IMR-90 (cell line): Measurements from ENCODE around the gene PCED1B. TPM values are rescaled to one million over a fixed set of nuclear protein-coding genes. Genes with fewer than 3 reads are reported as not detected.

ENCODE experiments used
- ATAC-seq: fragments of 200-7000 bp; cut with Tn5 transposase; 2 replicates; pipeline ENCODE4 v1.9.1; 2020; ENCODE audit warnings: low read depth, mild to moderate bottlenecking, moderate library complexity
- BruUV-seq: library from RNA; stranded (reverse); fragments of 400-500 nt; replicated peaks from 2 replicates; lab custom pipeline; 2021; lab: Mats Ljungman, UMichigan
- CTCF ChIA-PET: fragments of 300-600 bp; formaldehyde crosslinking; extraction: SDS; loops from one replicate; lab custom pipeline; 2021; ENCODE audit warnings: antibody characterized with exemption; lab: Yijun Ruan, JAX
- POLR2A ChIA-PET: fragments of 300-600 bp; sonication (Branson Sonifier 250); formaldehyde crosslinking; loops from one replicate; lab custom pipeline; 2022; ENCODE audit warnings: antibody characterized with exemption; ENCODE audit not compliant: unreplicated experiment; lab: Charles Lee
- DNase-seq: peaks from one replicate; pipeline ENCODE4 v3.0.0; 2013
- H2AFZ ChIP-seq: replicated peaks from 2 replicates; pipeline ENCODE3; 2013; ENCODE audit warnings: low read length, mild to moderate bottlenecking; ENCODE audit not compliant: poor library complexity
- H2AK5ac ChIP-seq: 2 replicates; pipeline ENCODE4 v1.6.1; 2013; ENCODE audit warnings: low read depth, low read length, inconsistent platforms
- H2AK9ac ChIP-seq: replicated peaks from 2 replicates; pipeline ENCODE3; 2013; ENCODE audit warnings: mild to moderate bottlenecking, low read depth, low read length, moderate library complexity; ENCODE audit not compliant: poor library complexity
- H2BK120ac ChIP-seq: 2 replicates; pipeline ENCODE4 v1.6.1; 2013; ENCODE audit warnings: low read depth, low read length, inconsistent platforms
- H2BK15ac ChIP-seq: 3 replicates; pipeline ENCODE4 v1.6.1; 2013; ENCODE audit warnings: low read depth, low read length, inconsistent platforms
- H2BK20ac ChIP-seq: 2 replicates; pipeline ENCODE4 v1.6.1; 2013; ENCODE audit warnings: low read depth, mild to moderate bottlenecking, inconsistent platforms, low read length, moderate library complexity
- H2BK5ac ChIP-seq: 2 replicates; pipeline ENCODE4 v1.6.1; 2013; ENCODE audit warnings: mild to moderate bottlenecking, low read depth, low read length, inconsistent platforms; ENCODE audit not compliant: poor library complexity, severe bottlenecking
- H3K14ac ChIP-seq: replicated peaks from 2 replicates; pipeline ENCODE4 v1.6.1; 2013; ENCODE audit warnings: low read depth, low read length, inconsistent platforms
- H3K18ac ChIP-seq: 2 replicates; pipeline ENCODE4 v1.6.1; 2013; ENCODE audit warnings: low read depth, low read length, control low read depth
- H3K23ac ChIP-seq: 2 replicates; pipeline ENCODE4 v1.6.1; 2013; ENCODE audit warnings: low read depth, low read length, inconsistent platforms
- H3K27ac ChIP-seq: 2 replicates; pipeline ENCODE4 v1.5.1; 2013; ENCODE audit warnings: mild to moderate bottlenecking, control low read depth, low read length; ENCODE audit not compliant: insufficient read depth
- H3K27me3 ChIP-seq: 2 replicates; pipeline ENCODE4 v1.6.1; 2013; ENCODE audit warnings: low read length; ENCODE audit not compliant: control insufficient read depth, insufficient read depth
- H3K36me3 ChIP-seq: 2 replicates; pipeline ENCODE4 v1.6.1; 2013; ENCODE audit warnings: low read length, mixed read lengths; ENCODE audit not compliant: control insufficient read depth, insufficient read depth
- H3K4ac ChIP-seq: 2 replicates; pipeline ENCODE4 v1.6.1; 2013; ENCODE audit warnings: low read depth, low read length, inconsistent platforms
- H3K4me1 ChIP-seq: 2 replicates; pipeline ENCODE4 v1.6.1; 2013; ENCODE audit warnings: low read length, mixed read lengths; ENCODE audit not compliant: control insufficient read depth, insufficient read depth
- H3K4me2 ChIP-seq: 2 replicates; pipeline ENCODE4 v1.6.1; 2013; ENCODE audit warnings: low read depth, mild to moderate bottlenecking, control low read depth, low read length, moderate library complexity
- H3K4me3 ChIP-seq: 2 replicates; pipeline ENCODE4 v1.5.1; 2013; ENCODE audit warnings: low read depth, mild to moderate bottlenecking, control low read depth, low read length, moderate library complexity; ENCODE audit not compliant: insufficient read depth
- H3K56ac ChIP-seq: 2 replicates; pipeline ENCODE4 v1.6.1; 2013; ENCODE audit warnings: low read length, inconsistent platforms; ENCODE audit not compliant: insufficient read depth; ENCODE audit errors: extremely low read depth
- H3K79me1 ChIP-seq, 2 experiments: 2 replicates each; pipeline ENCODE4 v1.6.1; 2013; ENCODE audit warnings: low read length in 2 of 2, inconsistent platforms in 1 of 2, low read depth in 1 of 2
- H3K9ac ChIP-seq: 2 replicates; pipeline ENCODE4 v1.6.1; 2013; ENCODE audit warnings: low read depth, low read length, control low read depth
- H3K9me1 ChIP-seq: 2 replicates; pipeline ENCODE4 v1.6.1; 2013; ENCODE audit warnings: low read length, inconsistent platforms; ENCODE audit not compliant: insufficient read depth
- H3K9me3 ChIP-seq: 2 replicates; pipeline ENCODE4 v1.6.1; 2013; ENCODE audit warnings: low read length; ENCODE audit not compliant: control insufficient read depth, insufficient read depth
- H4K20me1 ChIP-seq: 2 replicates; pipeline ENCODE4 v1.6.1; 2013; ENCODE audit warnings: low read length, inconsistent platforms; ENCODE audit not compliant: insufficient read depth
- H4K5ac ChIP-seq: 2 replicates; pipeline ENCODE4 v1.6.1; 2013; ENCODE audit warnings: mild to moderate bottlenecking, low read depth, low read length, control low read depth
- H4K8ac ChIP-seq, 2 experiments: 2 replicates each; pipeline ENCODE4 v1.6.1; 2013; ENCODE audit warnings: low read depth in 2 of 2, low read length in 2 of 2, control low read depth in 1 of 2, inconsistent platforms in 1 of 2
- H4K91ac ChIP-seq: 2 replicates; pipeline ENCODE4 v1.6.1; 2013; ENCODE audit warnings: low read depth, low read length, inconsistent platforms; ENCODE audit not compliant: insufficient read depth
- BHLHE40 ChIP-seq: fragments of 150-350 bp; IDR thresholded peaks from 2 replicates; pipeline ENCODE4 v1.6.1; 2016; ENCODE audit warnings: mild to moderate bottlenecking, low read depth, low read length
- CEBPB ChIP-seq: IDR thresholded peaks from 2 replicates; pipeline ENCODE4 v1.6.1; 2012; ENCODE audit warnings: low read depth, low read length, improper control_type of control experiment
- CHD1 ChIP-seq: IDR thresholded peaks from 2 replicates; pipeline ENCODE4 v1.6.1; 2012; ENCODE audit warnings: low read depth, low read length, improper control_type of control experiment
- FOS ChIP-seq: fragments of 150-350 bp; IDR thresholded peaks from 2 replicates; pipeline ENCODE4 v1.6.1; 2016; ENCODE audit warnings: low read depth, low read length
- MAFK ChIP-seq: IDR thresholded peaks from 2 replicates; pipeline ENCODE4 v1.6.1; 2012; ENCODE audit warnings: low read depth, low read length, improper control_type of control experiment
- MXI1 ChIP-seq: IDR thresholded peaks from 2 replicates; pipeline ENCODE4 v1.6.1; 2012; ENCODE audit warnings: low read depth, mild to moderate bottlenecking, low read length, moderate library complexity, borderline replicate concordance
- NFE2L2 ChIP-seq: fragments of 150-350 bp; IDR thresholded peaks from 2 replicates; pipeline ENCODE4 v1.6.1; 2016; ENCODE audit warnings: low read depth, mild to moderate bottlenecking, low read length
- POLR2A ChIP-seq: IDR thresholded peaks from 2 replicates; pipeline ENCODE4 v1.6.1; 2012; ENCODE audit warnings: mild to moderate bottlenecking, low read depth, low read length
- RAD21 ChIP-seq: IDR thresholded peaks from 2 replicates; pipeline ENCODE4 v1.6.1; 2012; ENCODE audit warnings: low read length, improper control_type of control experiment
- RCOR1 ChIP-seq: IDR thresholded peaks from 2 replicates; pipeline ENCODE4 v1.6.1; 2012; ENCODE audit warnings: mild to moderate bottlenecking, low read length, improper control_type of control experiment; ENCODE audit not compliant: insufficient replicate concordance
- RFX5 ChIP-seq: IDR thresholded peaks from 2 replicates; pipeline ENCODE4 v1.8.0; 2012; ENCODE audit warnings: low read depth, mild to moderate bottlenecking, low read length, moderate library complexity
- WGBS, 2 experiments: methylation state at CpG; one replicate each; pipeline versions ENCODE4 v1.1.5 to v1.1.7; 2013; ENCODE audit warnings: missing lambda C conversion rate in 2 of 2; ENCODE audit not compliant: insufficient read length in 1 of 2; ENCODE audit errors: extremely low coverage in 2 of 2; 5-methylcytosine and 5-hydroxymethylcytosine counted together
- dilution Hi-C: fragments of 300-500 bp; cut with HindIII; formaldehyde crosslinking; loops from one replicate; pipeline ENCODE4 v1.14.3; 2018; ENCODE audit warnings: low sequenced_read_pairs; ENCODE audit not compliant: unreplicated experiment
- in situ Hi-C: fragments of 300-500 bp; cut with MboI; formaldehyde crosslinking; loops from 3 replicates; pipeline ENCODE4 v1.14.3; 2019; ENCODE audit warnings: low sequenced_read_pairs, inconsistent platforms, mixed read lengths
- intact Hi-C: fragments of 100-400 bp; cut with micrococcal nuclease; formaldehyde crosslinking; loops from 2 replicates; pipeline ENCODE4 v1.10.0; 2022
- polyA plus RNA-seq, 3 experiments: library from polyadenylated mRNA; depleted of rRNA; stranded (reverse); fragments of >200 nt; gene quantifications; 2 replicates each; pipeline ENCODE4 v1.2.3, GENCODE V29; 2012; ENCODE audit warnings: low replicate concordance in 1 of 3
- total RNA-seq: library from RNA; depleted of rRNA; stranded (reverse); fragments of >200 nt; gene quantifications from 2 replicates; pipeline ENCODE4 v1.2.3, GENCODE V29; 2012
- TF ChIP-seq, protein P1 (sequence below): fragments of 150-350 bp; IDR thresholded peaks from 2 replicates; pipeline ENCODE4 v1.6.1; 2016; ENCODE audit warnings: low read depth, mild to moderate bottlenecking, low read length, moderate library complexity, borderline replicate concordance
- TF ChIP-seq, protein P2 (sequence below): fragments of 150-350 bp; IDR thresholded peaks from 2 replicates; pipeline ENCODE4 v1.6.1; 2017; ENCODE audit warnings: mild to moderate bottlenecking, antibody characterized with exemption, low read length, low read depth

PCED1B gene
- total and polyA plus RNA-seq, 2 of the 4 experiments (the other 2 are of a cell fraction): 0.36 to 2.6 TPM

- Histone ChIP-seq H3K9ac (no peak overlapping the region), H3K4me1 (peaks cover 17% of the 10 kb centered on the region), H2BK20ac (peak overlapping the region; percentile 83), H2BK120ac (peak overlapping the region; percentile 59), H4K20me1 (no peaks in the 10 kb centered on the region), H3K4ac (peak overlapping the region; percentile 60), H3K23ac (peak overlapping the region; percentile 50; the same call in 1 of the 2 replicates), H3K27ac (no peak overlapping the region), H3K36me3 (no peaks in the 10 kb centered on the region), H2AK9ac (no peak overlapping the region), H2AK5ac (no peak overlapping the region; the same call in 1 of the 2 replicates), H4K8ac (peak overlapping the region in 1 of 2 experiments; percentile 9; a peak in 1 of 4 replicates), H3K9me1 (peaks cover 18% of the 10 kb centered on the region), H3K9me3 (no peaks in the 10 kb centered on the region), H4K5ac (no peak overlapping the region; the same call in 1 of the 2 replicates), H3K56ac (no peak overlapping the region), H2AFZ (no peak overlapping the region), H3K14ac (peak overlapping the region; percentile 89), H3K4me2 (no peak overlapping the region), H3K27me3 (no peaks in the 10 kb centered on the region), H3K18ac (peak overlapping the region; percentile 33; the same call in 1 of the 2 replicates), H2BK5ac (no peak overlapping the region), H3K79me1 (no peaks in the 10 kb centered on the region), H2BK15ac (peak overlapping the region; percentile 67; the same call in 1 of the 3 replicates), H3K4me3 (no peak overlapping the region), H4K91ac (peak overlapping the region; percentile 43; the same call in 1 of the 2 replicates)
- CTCF ChIA-PET: interaction anchor here (0.6 to 1.4 kb wide), 2 partner anchors 19 to 249 kb away, joined by 3 read pairs; no protein-coding TSS in a partner anchor
- in situ Hi-C loops (no loop called here), dilution Hi-C loops (no loop called here), intact Hi-C loops (no loop called here)
- DNase-seq (peak; percentile 24), ATAC-seq (no peak)
- POLR2A ChIA-PET: no interaction called here
- WGBS, 2 experiments: no CpG with 5 or more reads among the region's 4 CpGs
- BruUV-seq: no TSS peak
- TF ChIP-seq RFX5 (no peak), CEBPB (no peak), CHD1 (no peak), RCOR1 (no peak), FOS (no peak), RAD21 (no peak), BHLHE40 (no peak), MXI1 (no peak), NFE2L2 (no peak), MAFK (no peak), POLR2A (no peak)
- TF ChIP-seq, protein P1, sequence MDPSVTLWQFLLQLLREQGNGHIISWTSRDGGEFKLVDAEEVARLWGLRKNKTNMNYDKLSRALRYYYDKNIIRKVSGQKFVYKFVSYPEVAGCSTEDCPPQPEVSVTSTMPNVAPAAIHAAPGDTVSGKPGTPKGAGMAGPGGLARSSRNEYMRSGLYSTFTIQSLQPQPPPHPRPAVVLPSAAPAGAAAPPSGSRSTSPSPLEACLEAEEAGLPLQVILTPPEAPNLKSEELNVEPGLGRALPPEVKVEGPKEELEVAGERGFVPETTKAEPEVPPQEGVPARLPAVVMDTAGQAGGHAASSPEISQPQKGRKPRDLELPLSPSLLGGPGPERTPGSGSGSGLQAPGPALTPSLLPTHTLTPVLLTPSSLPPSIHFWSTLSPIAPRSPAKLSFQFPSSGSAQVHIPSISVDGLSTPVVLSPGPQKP: no peak
- TF ChIP-seq, protein P2, sequence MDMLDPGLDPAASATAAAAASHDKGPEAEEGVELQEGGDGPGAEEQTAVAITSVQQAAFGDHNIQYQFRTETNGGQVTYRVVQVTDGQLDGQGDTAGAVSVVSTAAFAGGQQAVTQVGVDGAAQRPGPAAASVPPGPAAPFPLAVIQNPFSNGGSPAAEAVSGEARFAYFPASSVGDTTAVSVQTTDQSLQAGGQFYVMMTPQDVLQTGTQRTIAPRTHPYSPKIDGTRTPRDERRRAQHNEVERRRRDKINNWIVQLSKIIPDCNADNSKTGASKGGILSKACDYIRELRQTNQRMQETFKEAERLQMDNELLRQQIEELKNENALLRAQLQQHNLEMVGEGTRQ: no peak
Observed at GRCh38 chr12:47281667-47282171, 202.3 kb downstream of the PCED1B start.
